ENCODE measurements around the gene POU2AF2.

Gene POU2AF2

DNA sequence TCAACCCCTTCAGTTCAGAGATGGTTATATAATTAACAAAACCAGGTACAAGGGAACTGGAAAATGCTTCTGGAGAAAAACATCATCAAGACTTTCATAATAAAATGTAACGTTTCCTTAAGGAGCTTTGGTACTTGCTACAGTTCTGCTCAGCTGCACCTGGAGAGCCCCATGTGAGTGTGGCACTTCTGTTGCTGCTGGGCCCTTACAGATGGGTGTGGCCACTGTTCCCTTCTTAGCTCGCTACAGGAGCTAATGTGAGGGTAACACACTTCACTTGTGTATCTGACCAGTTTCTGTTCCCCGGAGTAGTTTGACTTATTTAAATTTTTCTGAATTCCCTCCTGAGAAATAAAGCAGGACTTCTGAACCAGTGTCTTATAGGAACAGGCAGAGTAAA lies 56.8 kb downstream of the POU2AF2 start:
- H3K27me3 Mint-ChIP-seq (ENCODE audit: low read depth, poor library complexity), result peaks cover 46% of the 10 kb centered on the region
- peaks cover 31% of the 10 kb centered on the region for H3K4me1 Mint-ChIP-seq

DNA sequence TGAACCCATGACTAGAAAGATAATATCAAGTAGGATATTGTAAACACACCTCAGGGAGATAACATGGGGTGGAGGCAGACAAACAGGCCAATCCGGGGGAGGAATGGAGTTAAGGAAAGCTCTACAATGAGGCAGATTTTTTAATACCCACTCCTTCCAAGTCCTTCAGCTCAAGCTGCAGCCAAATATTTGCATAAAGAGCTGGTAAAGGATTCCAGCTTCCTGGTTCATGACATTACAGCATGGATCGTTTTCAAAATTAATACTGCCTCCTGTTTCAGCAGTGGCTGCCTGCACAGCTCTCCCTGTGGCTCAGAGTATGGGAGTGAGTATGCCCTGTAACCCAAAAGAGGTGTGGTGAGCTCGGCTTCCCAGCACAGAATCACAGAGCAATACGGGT lies 57.9 kb downstream of the POU2AF2 start:
- H3K4me3 Mint-ChIP-seq, result no peak overlapping the region
- H3K9me3 Mint-ChIP-seq, result no peaks in the 10 kb centered on the region
- H3K36me3 Mint-ChIP-seq (ENCODE audit: low read depth), result no peaks in the 10 kb centered on the region
- no peak overlapping the region for H3K27ac Mint-ChIP-seq
- DNase-seq, result no peak
- TF ChIP-seq, protein P1, sequence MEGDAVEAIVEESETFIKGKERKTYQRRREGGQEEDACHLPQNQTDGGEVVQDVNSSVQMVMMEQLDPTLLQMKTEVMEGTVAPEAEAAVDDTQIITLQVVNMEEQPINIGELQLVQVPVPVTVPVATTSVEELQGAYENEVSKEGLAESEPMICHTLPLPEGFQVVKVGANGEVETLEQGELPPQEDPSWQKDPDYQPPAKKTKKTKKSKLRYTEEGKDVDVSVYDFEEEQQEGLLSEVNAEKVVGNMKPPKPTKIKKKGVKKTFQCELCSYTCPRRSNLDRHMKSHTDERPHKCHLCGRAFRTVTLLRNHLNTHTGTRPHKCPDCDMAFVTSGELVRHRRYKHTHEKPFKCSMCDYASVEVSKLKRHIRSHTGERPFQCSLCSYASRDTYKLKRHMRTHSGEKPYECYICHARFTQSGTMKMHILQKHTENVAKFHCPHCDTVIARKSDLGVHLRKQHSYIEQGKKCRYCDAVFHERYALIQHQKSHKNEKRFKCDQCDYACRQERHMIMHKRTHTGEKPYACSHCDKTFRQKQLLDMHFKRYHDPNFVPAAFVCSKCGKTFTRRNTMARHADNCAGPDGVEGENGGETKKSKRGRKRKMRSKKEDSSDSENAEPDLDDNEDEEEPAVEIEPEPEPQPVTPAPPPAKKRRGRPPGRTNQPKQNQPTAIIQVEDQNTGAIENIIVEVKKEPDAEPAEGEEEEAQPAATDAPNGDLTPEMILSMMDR (IDR thresholded peaks at IDR 0.05), result no peak
- peaks cover 37% of the 10 kb centered on the region for H3K27me3 Mint-ChIP-seq (ENCODE audit: low read depth, poor library complexity)
- H3K4me1 Mint-ChIP-seq, result peaks cover 25% of the 10 kb centered on the region

More for the DNA sequence above, 56.8 kb downstream of the POU2AF2 start:
- TF ChIP-seq, protein P1 (IDR thresholded peaks at IDR 0.05), result no peak
- DNase-seq, result no peak
- no peaks in the 10 kb centered on the region for H3K36me3 Mint-ChIP-seq (ENCODE audit: low read depth)
- H3K27ac Mint-ChIP-seq, result no peak overlapping the region
- no peaks in the 10 kb centered on the region for H3K9me3 Mint-ChIP-seq
- H3K4me3 Mint-ChIP-seq, result no peak overlapping the region

DNA sequence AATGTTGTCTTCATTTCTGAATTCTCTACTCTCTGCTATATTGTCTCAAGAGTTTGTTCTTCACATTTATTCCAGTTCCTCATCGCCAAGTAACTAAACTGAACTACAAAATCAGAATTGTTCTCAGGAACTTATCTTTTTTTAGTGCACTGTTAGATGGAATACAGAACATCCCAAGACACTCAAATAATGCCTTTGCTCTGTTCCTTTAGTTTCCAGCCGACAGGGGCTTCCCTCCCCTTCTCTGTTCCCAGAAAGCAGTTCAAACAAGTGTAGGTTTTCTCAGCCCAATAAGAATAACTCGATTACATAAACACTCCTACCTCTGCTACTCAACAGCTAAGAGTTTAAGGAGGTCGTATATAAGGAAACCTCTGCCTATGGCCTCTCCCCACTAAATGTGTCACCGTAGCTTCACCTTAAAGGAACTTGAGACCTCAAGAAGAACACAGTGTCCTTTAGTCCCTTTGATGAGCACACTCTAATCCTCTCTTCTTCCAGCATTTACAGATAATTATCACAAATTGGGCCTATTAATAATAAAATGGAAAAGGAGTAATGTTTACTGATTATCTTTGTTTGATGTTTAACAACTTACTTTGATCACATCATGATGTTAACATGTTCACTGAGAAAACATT lies 59.8 kb downstream of the POU2AF2 start:
- peaks cover 30% of the 10 kb centered on the region for H3K27me3 Mint-ChIP-seq (ENCODE audit: low read depth, poor library complexity)
- no peak overlapping the region for H3K4me3 Mint-ChIP-seq
- TF ChIP-seq, protein P1 (IDR thresholded peaks at IDR 0.05), result no peak

DNA sequence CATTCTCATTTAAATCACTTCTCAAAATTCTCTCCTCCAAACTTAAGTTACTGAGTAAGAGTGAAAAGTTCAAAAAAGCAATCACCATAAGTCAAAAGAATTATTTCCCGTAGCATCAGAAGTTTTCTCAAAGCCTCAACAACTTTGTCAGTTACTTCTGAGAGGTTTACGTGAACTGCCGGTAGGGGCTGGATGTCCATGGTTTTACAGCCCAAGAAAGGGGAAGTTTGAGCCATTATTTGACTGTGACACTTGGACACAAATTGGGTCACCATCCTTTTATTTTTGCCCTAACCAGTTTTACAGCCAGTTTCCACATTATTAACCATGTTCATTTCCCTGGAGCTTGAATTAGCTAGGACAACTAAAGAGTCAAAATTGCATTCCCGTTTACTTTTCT lies 60.4 kb downstream of the POU2AF2 start:
- Mint-ChIP-seq H3K27ac (no peak overlapping the region), H3K27me3 (ENCODE audit: low read depth, poor library complexity) (peaks cover 27% of the 10 kb centered on the region), H3K9me3 (no peaks in the 10 kb centered on the region), H3K4me1 (peaks cover 24% of the 10 kb centered on the region), H3K4me3 (no peak overlapping the region), H3K36me3 (ENCODE audit: low read depth) (no peaks in the 10 kb centered on the region)
- TF ChIP-seq, protein P1 (IDR thresholded peaks at IDR 0.05), result no peak
- DNase-seq, result no peak

More for the DNA sequence above, 59.8 kb downstream of the POU2AF2 start:
- Mint-ChIP-seq H3K4me1 (peaks cover 24% of the 10 kb centered on the region), H3K9me3 (no peaks in the 10 kb centered on the region), H3K27ac (no peak overlapping the region), H3K36me3 (ENCODE audit: low read depth) (no peaks in the 10 kb centered on the region)
- DNase-seq, result no peak

DNA sequence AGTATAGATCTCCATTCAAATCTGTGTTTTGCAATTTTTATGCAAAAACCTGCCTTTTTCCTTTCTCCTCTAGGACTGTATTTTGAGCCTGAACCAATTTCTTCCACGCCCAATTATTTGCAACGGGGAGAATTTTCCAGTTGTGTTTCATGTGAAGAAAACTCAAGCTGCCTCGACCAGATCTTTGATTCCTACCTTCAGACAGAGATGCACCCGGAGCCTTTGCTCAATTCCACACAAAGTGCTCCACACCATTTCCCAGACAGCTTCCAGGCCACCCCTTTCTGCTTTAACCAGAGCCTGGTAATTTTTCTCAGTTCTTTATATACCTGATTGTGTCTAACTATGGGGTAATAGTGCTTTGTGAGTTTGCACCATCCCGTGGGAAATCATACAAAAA lies 60.8 kb downstream of the POU2AF2 start:
- Mint-ChIP-seq H3K4me1 (peaks cover 24% of the 10 kb centered on the region), H3K27ac (no peak overlapping the region), H3K9me3 (no peaks in the 10 kb centered on the region), H3K36me3 (ENCODE audit: low read depth) (no peaks in the 10 kb centered on the region), H3K4me3 (no peak overlapping the region), H3K27me3 (ENCODE audit: low read depth, poor library complexity) (peaks cover 22% of the 10 kb centered on the region)
- DNase-seq, result no peak
- TF ChIP-seq, protein P1 (IDR thresholded peaks at IDR 0.05), result no peak

DNA sequence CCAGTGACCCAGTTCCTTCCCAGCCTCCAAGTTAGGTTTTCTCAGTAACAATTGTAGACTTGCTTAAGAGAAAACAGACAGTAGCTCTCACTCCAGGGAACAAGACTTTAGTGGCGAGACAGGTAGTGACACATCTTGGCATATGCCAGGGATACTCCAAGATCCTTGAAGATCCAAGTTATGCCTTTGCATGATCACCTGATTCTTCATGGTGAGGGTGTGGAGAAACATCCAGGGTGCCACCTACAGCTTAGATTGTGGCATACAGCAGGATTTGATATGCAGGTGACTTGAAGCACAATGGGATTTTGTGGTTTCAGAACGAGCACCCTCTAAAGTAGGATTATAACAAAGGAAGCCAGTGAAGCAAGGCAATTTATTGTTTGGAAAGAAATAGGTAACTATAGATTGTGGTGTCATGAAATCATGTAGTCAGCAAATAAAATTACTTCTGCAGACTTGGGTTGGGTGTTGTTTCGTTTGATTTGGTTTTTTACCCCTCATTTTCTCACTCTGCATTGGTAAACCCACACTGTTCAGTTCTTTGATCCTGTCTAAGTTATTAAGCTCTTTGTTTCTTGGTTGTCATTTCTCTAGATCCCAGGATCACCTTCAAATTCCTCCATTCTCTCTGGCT lies 62.1 kb downstream of the POU2AF2 start:
- TF ChIP-seq, protein P1 (IDR thresholded peaks at IDR 0.05), result no peak
- Mint-ChIP-seq H3K9me3 (no peaks in the 10 kb centered on the region), H3K27ac (no peak overlapping the region), H3K4me3 (no peak overlapping the region), H3K36me3 (ENCODE audit: low read depth) (no peaks in the 10 kb centered on the region), H3K27me3 (ENCODE audit: low read depth, poor library complexity) (peaks cover 9% of the 10 kb centered on the region), H3K4me1 (peaks cover 22% of the 10 kb centered on the region)
- no peak for DNase-seq

Data from nephron progenitor cell (in vitro differentiated cells).